SU-DHL-6 (cell line): Measurements from ENCODE around the gene SRGAP1.

Experiments
- EZH2phosphoT487 ChIP-seq: fragments of 200-600 bp; sonication (generic), shearing (Covaris generic); conservative IDR thresholded peaks from 2 replicates; pipeline ENCODE4 v1.6.1; 2018; ENCODE audit warnings: mild to moderate bottlenecking, antibody characterized with exemption, low read length, moderate library complexity, mixed read lengths
- TF ChIP-seq, protein P1 (sequence below): fragments of 200-600 bp; sonication (generic); IDR thresholded peaks from one replicate; pipeline ENCODE4 v1.5.1; 2017; ENCODE audit warnings: antibody characterized with exemption, mild to moderate bottlenecking, low read length, moderate library complexity; ENCODE audit not compliant: insufficient read depth, poor library complexity, severe bottlenecking

DNA sequence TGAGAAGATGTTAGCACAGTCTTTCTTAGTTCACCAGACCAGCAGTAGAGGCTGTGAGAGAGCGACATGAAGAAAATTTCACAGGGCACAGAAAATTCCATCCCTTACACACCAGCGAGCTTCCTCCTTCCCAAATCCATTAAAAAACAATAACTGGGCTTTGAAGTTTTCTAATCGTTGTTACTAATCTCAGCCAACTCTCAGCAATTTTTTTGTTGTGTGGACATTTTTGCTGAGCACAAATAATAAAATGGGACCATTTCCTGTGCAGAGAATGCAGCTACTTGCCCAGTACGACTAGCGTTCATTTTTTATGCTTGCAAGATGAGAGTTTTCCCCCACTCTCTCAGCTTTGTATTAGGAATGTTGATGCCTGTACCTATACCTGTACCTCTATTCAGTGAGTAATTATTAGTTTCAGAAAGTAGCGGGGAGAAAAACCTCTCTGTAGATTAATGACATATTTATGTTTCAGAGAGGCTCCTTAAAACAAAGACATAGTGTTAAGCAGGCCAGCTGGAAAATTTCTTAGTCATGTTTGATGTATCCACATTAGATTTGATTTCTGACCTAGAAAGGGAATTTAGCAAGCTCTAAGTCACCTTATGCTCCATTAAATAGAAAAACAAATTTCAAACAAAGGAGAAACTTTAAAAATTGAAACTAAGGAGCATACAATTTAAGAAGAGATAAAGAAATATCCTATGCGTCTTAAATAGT is 146.5 kb downstream of the SRGAP1 start:
- TF ChIP-seq, protein P1, sequence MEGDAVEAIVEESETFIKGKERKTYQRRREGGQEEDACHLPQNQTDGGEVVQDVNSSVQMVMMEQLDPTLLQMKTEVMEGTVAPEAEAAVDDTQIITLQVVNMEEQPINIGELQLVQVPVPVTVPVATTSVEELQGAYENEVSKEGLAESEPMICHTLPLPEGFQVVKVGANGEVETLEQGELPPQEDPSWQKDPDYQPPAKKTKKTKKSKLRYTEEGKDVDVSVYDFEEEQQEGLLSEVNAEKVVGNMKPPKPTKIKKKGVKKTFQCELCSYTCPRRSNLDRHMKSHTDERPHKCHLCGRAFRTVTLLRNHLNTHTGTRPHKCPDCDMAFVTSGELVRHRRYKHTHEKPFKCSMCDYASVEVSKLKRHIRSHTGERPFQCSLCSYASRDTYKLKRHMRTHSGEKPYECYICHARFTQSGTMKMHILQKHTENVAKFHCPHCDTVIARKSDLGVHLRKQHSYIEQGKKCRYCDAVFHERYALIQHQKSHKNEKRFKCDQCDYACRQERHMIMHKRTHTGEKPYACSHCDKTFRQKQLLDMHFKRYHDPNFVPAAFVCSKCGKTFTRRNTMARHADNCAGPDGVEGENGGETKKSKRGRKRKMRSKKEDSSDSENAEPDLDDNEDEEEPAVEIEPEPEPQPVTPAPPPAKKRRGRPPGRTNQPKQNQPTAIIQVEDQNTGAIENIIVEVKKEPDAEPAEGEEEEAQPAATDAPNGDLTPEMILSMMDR = no peak
- no peak for TF ChIP-seq EZH2phosphoT487
